Measurements from ENCODE around the gene DRD4. TPM values are rescaled to one million over a fixed set of nuclear protein-coding genes. Genes with fewer than 3 reads are reported as not detected.

Gene DRD4
- total RNA-seq, 2 donors from 2014 or later = 0.27 TPM; not detected in 1

DNA sequence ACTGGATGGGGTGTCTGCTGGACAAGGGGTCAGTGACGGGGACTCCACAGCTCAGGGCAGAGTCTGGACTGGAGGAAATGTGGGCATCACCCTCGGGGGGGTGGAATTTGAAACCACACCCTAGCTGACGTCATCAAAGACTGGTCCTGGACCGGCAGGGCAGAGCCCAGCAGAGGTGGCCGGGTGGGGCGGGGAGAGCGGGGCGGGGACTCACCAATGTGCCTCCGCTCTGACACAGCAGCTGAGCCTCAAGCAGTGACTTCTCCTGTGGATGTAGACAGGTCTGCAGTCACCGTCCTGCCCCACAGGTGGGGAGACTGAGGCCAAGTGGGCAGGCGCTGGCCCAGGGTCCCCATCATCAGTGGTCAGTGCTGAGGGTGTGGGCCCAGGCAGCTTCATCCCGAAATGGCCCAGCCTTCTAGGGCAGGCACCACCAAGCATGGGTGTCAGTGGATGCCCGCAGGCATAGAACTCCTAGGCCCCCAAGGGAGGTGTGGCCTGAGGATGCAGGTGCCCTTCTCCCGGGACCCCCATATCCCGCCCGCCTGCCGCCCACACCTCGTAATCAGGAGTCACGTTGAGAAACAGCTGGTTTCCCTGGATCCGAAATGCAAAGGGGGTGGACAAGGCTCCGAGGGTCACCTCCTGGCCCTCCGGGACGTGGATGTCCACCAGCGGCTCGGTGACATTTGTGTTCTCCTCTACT is 12.9 kb upstream of the DRD4 start:
- H3K36me3 ChIP-seq = no peaks in the 10 kb centered on the region
- H3K27me3 ChIP-seq (replicated peaks; ENCODE audit: insufficient read depth) = no peaks in the 10 kb centered on the region
- H3K4me1 ChIP-seq (ENCODE audit: control insufficient read depth in 1 of 2, low read depth in 2 of 2) = peaks cover 0 to 8% of the 10 kb centered on the region in 2 donors
- H3K9me3 ChIP-seq = no peaks in the 10 kb centered on the region
- DNase-seq (ENCODE audit: low spot score) = no peak
- H3K27ac ChIP-seq = no peak overlapping the region
- TF ChIP-seq, protein P1, sequence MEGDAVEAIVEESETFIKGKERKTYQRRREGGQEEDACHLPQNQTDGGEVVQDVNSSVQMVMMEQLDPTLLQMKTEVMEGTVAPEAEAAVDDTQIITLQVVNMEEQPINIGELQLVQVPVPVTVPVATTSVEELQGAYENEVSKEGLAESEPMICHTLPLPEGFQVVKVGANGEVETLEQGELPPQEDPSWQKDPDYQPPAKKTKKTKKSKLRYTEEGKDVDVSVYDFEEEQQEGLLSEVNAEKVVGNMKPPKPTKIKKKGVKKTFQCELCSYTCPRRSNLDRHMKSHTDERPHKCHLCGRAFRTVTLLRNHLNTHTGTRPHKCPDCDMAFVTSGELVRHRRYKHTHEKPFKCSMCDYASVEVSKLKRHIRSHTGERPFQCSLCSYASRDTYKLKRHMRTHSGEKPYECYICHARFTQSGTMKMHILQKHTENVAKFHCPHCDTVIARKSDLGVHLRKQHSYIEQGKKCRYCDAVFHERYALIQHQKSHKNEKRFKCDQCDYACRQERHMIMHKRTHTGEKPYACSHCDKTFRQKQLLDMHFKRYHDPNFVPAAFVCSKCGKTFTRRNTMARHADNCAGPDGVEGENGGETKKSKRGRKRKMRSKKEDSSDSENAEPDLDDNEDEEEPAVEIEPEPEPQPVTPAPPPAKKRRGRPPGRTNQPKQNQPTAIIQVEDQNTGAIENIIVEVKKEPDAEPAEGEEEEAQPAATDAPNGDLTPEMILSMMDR (IDR thresholded peaks at IDR 0.05) = no peak
- no peak overlapping the region for H3K4me3 ChIP-seq
- no peak for ATAC-seq (ENCODE audit: insufficient number of reproducible peaks, low FRiP score, low read depth)

DNA sequence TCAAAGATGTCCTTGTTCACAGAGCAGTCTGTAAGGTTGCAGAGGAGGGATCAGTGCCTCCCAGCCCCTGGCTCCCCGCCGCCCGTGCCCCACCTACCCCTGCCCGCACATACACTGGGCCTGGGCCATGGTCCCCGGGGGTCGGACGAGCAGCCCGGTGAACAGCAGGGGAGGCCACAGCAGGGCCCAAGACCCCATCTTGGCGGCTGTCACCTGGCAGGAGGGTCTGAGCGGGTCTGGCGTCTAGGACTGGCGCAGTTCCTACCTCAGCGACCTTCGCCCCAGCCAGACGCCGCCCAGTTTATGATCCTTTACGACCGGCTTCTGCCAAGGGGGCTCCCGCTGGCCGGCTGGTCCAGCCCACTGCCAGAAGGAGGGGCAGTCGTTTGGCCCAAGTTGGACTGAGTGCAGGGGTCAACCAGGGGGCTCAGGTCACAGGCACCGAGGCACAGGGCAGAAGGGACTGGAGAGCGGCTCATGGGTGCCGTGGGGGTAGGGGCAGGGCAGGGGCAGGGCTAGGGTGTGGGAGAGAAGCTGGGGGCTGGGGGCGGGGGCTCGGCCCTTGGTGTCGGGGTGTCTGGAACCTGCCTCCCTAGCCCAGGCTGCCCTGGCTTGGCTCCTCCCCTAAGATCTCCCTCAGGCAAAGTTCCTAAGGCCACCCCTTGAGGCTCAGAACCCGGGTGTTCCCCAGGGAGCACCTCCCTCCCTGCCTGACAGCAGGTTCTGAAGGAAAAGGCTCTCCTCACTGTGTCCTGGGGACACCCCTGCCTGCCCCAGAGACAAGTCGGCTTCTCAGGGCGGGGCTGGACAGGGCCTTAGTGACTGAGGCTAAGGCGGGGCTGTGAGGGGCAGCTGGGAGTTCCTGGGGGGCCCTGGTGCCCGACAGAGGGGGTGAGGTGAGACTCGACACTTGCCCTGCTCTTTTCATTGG is 12.1 kb upstream of the DRD4 start, which contains the start of gene CDHR5:
CDHR5 (minus strand) TSS at position 251 of the 931 bp plus-strand sequence; CDS start at position 198, 53 bp downstream.
- H3K36me3 ChIP-seq = no peaks in the 10 kb centered on the region
- H3K9me3 ChIP-seq = no peaks in the 10 kb centered on the region
- H3K4me1 ChIP-seq (ENCODE audit: control insufficient read depth in 1 of 2, low read depth in 2 of 2) = peaks cover 0 to 13% of the 10 kb centered on the region in 2 donors
- H3K27ac ChIP-seq = no peak within 1 kb of the TSS
- TF ChIP-seq, protein P1 (IDR thresholded peaks at IDR 0.05) = no peak
- ATAC-seq (ENCODE audit: insufficient number of reproducible peaks, low FRiP score, low read depth) (no peak), DNase-seq (ENCODE audit: low spot score) (no peak)
- no peaks in the 10 kb centered on the region for H3K27me3 ChIP-seq (replicated peaks; ENCODE audit: insufficient read depth)
- H3K4me3 ChIP-seq = no peak within 1 kb of the TSS

DNA sequence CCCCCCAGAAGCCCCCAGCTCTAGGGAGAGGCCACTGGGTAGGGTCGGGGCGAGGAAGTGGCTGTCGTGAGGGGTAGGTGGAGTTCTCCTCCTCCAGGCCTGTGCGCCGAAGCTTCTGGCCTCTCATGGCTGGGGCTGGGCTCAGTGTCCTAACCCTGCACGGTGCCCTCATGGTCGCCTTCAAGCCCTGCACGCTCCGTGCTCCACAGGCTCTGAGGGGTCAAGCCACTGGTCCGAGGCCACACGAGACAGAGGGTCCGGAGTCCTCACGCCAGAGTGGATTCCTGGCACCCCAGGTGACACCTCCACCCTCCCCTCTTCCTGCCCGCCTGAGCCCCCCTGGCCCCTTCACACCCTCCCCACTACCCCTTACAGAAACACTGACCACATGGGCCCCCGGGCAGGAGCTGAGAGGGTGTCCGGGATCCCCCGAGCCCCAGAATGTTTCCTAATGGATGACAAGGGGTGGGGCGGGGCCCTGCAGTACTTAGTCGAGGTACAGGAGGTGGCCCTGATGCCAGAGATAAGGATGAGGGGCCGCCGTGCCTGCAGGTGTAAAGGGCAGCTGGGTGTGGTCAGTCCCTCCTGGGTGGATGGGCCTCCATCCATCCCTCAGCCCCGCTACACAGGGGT is 11.3 kb upstream of the DRD4 start:
- TF ChIP-seq, protein P1 (IDR thresholded peaks at IDR 0.05) = no peak
- no peak overlapping the region for H3K27ac ChIP-seq
- no peak for DNase-seq (ENCODE audit: low spot score)
- no peaks in the 10 kb centered on the region for H3K36me3 ChIP-seq
- H3K4me3 ChIP-seq = no peak overlapping the region
- no peak for ATAC-seq (ENCODE audit: insufficient number of reproducible peaks, low FRiP score, low read depth)
- peaks cover 0 to 13% of the 10 kb centered on the region in 2 donors for H3K4me1 ChIP-seq (ENCODE audit: control insufficient read depth in 1 of 2, low read depth in 2 of 2)
- H3K9me3 ChIP-seq = no peaks in the 10 kb centered on the region
- H3K27me3 ChIP-seq (replicated peaks; ENCODE audit: insufficient read depth) = no peaks in the 10 kb centered on the region

DNA sequence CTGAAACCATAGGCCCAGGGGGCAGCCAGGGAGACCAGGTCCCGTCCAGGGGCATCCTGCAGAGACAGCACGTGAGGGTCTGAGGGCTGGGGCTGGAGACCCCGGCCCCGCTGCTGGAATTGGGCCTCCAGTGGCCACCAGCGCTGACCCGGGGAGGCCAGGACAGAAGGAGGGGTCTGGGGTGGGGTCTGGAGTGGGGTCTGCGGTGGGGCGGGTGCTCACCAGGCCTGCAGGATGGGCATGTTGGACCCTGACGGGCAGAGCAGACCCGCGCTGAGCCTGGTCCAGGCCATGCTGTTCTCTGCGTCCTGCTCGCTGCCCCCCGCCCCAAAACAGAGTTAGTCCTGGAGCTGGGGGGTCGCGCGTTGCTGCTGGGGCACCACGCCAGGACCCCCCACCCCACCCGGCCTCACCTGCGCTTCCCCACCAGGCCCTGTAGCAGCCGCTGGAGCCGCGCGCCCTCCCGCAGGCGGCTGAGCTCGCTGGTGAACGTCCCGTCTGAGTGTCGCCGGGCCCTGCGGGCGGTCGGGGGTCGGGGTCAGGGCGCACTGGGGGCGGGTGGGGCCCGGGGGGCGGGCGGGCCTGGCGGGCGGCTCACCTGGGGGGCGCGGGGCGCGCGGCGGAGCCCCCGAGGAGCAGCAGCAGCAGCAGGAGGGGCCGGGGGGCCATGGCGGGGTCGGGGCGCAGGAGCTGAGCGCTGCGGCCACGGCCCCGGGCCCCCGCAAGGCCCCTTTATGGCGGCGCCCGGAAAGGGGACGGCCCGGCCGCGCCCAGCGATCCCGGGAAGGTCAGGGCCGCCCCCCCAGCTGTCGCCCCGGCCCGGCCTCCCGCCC is 10.4 kb upstream of the DRD4 start, which contains the start of gene SCT:
SCT (minus strand) TSS at position 707 of the 833 bp plus-strand sequence; CDS start at position 669, 38 bp downstream.
- ATAC-seq (ENCODE audit: insufficient number of reproducible peaks, low FRiP score, low read depth) = no peak
- no peak for DNase-seq (ENCODE audit: low spot score)
- H3K27me3 ChIP-seq (replicated peaks; ENCODE audit: insufficient read depth) = no peaks in the 10 kb centered on the region
- H3K4me1 ChIP-seq (ENCODE audit: control insufficient read depth in 1 of 2, low read depth in 2 of 2) = peaks cover 0 to 13% of the 10 kb centered on the region in 2 donors
- H3K27ac ChIP-seq = peak within 1 kb of the TSS; percentile 72 to 80
- H3K9me3 ChIP-seq = no peaks in the 10 kb centered on the region
- no peak within 1 kb of the TSS for H3K4me3 ChIP-seq
- TF ChIP-seq, protein P1 (IDR thresholded peaks at IDR 0.05) = no peak
- H3K36me3 ChIP-seq = no peaks in the 10 kb centered on the region

Data from thoracic aorta (tissue), 2 donors.